ENCODE measurements around the gene FST. TPM values are rescaled to one million over a fixed set of nuclear protein-coding genes. Genes with fewer than 3 reads are reported as not detected.

Gene FST
- total and polyA plus RNA-seq, 8 donors, result 0.60 to 3.7 (median 0.88) TPM

DNA sequence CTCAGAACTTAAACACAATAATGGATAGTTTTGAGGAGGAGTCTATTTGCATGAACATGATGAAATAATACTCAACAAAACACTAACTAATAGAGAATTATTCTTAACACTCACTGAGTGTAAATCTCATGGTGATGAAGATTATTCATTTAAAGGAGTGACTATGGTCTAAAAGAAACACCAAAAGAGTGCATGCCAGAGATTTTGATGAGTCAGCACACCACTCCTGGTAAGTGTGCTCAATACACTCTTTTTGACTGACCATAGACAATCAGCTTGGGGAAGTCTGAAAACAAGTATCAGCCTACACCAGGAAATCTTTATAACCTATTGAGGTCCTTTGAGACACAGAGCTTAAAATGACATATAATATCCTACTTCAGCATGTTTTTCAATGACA is 6.8 kb upstream of the FST start:
- H3K4me1 ChIP-seq, result peaks cover 0 to 3% of the 10 kb centered on the region in 2 donors
- ATAC-seq (no peak), DNase-seq (no peak)
- intact Hi-C loops (cut with DNase I), result no loop called here
- no peak overlapping the region for H3K4me3 ChIP-seq
- no peak for TF ChIP-seq CTCF (IDR thresholded peaks at IDR 0.05)
- peaks cover 0 to 21% of the 10 kb centered on the region in 2 donors for H3K27me3 ChIP-seq
- H3K9me3 ChIP-seq, result no peaks in the 10 kb centered on the region
- H3K27ac ChIP-seq, result no peak overlapping the region
- no peaks in the 10 kb centered on the region for H3K36me3 ChIP-seq

DNA sequence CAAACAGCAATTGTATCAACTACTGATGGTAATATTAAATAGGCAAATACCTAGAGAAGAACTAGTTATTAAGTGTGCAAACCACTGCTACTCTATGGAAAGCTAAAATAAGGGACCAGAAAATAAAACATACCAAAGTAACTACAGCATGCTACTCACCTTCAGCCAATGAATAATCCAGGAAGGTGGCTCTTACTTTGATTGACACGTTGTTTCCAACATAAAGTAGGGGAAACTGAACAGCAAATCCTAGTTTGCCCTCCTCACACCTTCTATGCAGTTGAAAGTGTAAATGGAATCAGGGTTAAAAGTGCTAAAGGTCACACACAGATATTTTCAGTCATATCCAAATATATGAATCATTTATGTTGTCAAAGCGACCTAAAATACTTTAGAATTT is 5.1 kb upstream of the FST start:
- ATAC-seq, result no peak

DNA sequence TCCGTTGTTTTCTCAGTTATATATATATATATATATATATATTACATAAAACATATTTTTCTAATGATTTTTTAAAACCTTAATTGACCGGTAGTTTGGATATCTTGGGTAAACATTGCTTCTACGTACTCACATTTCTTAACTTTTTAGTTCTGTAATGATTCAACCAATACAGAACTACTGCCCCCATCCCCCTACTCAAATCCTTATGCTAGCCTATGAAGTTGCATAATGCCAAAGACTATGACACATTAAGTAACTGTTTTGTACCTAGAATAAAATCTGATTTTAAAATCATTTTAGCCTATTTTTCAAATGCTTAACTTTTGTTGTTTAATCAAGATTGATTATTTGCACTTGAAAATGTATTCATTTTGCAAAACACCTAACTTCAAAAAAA is 4.4 kb upstream of the FST start:
- Histone ChIP-seq H3K4me3 (no peak overlapping the region), H3K4me1 (peaks cover 0 to 22% of the 10 kb centered on the region in 2 donors), H3K27ac (no peak overlapping the region), H3K9me3 (no peaks in the 10 kb centered on the region), H3K27me3 (peaks cover 0 to 45% of the 10 kb centered on the region in 2 donors), H3K36me3 (no peaks in the 10 kb centered on the region)
- ATAC-seq, result no peak
- no peak for DNase-seq
- intact Hi-C loops (cut with DNase I), result loop anchor here in 1 of 2 donors (5.0 kb wide), 1 partner anchor 751 kb away; no protein-coding TSS in a partner anchor
- no peak for TF ChIP-seq CTCF (IDR thresholded peaks at IDR 0.05)

More for the DNA sequence above, 5.1 kb upstream of the FST start:
- intact Hi-C loops (cut with DNase I), result loop anchor here in 1 of 2 donors (5.0 kb wide), 1 partner anchor 752 kb away; no protein-coding TSS in a partner anchor
- no peak for DNase-seq
- Histone ChIP-seq H3K27me3 (peaks cover 0 to 38% of the 10 kb centered on the region in 2 donors), H3K4me1 (peaks cover 0 to 18% of the 10 kb centered on the region in 2 donors), H3K9me3 (no peaks in the 10 kb centered on the region), H3K36me3 (no peaks in the 10 kb centered on the region), H3K27ac (no peak overlapping the region), H3K4me3 (no peak overlapping the region)
- TF ChIP-seq CTCF (IDR thresholded peaks at IDR 0.05), result no peak

- Histone ChIP-seq H3K4me3 (no peak overlapping the region), H3K4me1 (peaks cover 3 to 30% of the 10 kb centered on the region in 2 donors), H3K27me3 (peaks cover 0 to 52% of the 10 kb centered on the region in 2 donors), H3K27ac (no peak overlapping the region), H3K9me3 (no peaks in the 10 kb centered on the region), H3K36me3 (no peaks in the 10 kb centered on the region)
- TF ChIP-seq CTCF (IDR thresholded peaks at IDR 0.05), result no peak
- DNase-seq (no peak), ATAC-seq (no peak)
- intact Hi-C loops (cut with DNase I), result loop anchor here in 1 of 2 donors (5.0 kb wide), 1 partner anchor 750 kb away; no protein-coding TSS in a partner anchor
Measured at GRCh38 chr5:53476531-53477480, 3.6 kb upstream of the FST start.

GRCh38 chr5:53478411-53479044 is 1.9 kb upstream of the FST start:
- Histone ChIP-seq H3K27ac (no peak overlapping the region), H3K27me3 (peaks cover 0 to 61% of the 10 kb centered on the region in 2 donors), H3K4me1 (peaks cover 3 to 44% of the 10 kb centered on the region in 2 donors), H3K9me3 (no peaks in the 10 kb centered on the region), H3K4me3 (peak overlapping the region; percentile 21 to 65), H3K36me3 (no peaks in the 10 kb centered on the region)
- TF ChIP-seq CTCF (IDR thresholded peaks at IDR 0.05), result peak; percentile 32 to 37
- DNase-seq, result peak in 3 of 4 donors; percentile 42 to 81 (median 64)
- peak; percentile 31 for ATAC-seq
- intact Hi-C loops (cut with DNase I), result loop anchor here in 1 of 2 donors (5.0 kb wide), 1 partner anchor 749 kb away; no protein-coding TSS in a partner anchor

Measured in left lung (tissue), 10 donors.